Stimulated activated CD8-positive, alpha-beta memory T cell treated with anti-CD3 and anti-CD28 coated beads, Interleukin-4, amount 100 ng/mL, for 1 hour (primary cell): ENCODE measurements around the gene ANKMY1.
"Not testable (repeated sequence)": the region's sequence is repeated elsewhere in the genome, so short reads cannot be mapped to it uniquely, and the experiment has no call there.

Experiments used
- DNase-seq, 2 donors: peaks; one replicate each; pipeline ENCODE4 v3.0.0-alpha.2; 2020; ENCODE audit warnings: low read depth in 2 of 2, low spot score in 1 of 2

Gene ANKMY1

DNA sequence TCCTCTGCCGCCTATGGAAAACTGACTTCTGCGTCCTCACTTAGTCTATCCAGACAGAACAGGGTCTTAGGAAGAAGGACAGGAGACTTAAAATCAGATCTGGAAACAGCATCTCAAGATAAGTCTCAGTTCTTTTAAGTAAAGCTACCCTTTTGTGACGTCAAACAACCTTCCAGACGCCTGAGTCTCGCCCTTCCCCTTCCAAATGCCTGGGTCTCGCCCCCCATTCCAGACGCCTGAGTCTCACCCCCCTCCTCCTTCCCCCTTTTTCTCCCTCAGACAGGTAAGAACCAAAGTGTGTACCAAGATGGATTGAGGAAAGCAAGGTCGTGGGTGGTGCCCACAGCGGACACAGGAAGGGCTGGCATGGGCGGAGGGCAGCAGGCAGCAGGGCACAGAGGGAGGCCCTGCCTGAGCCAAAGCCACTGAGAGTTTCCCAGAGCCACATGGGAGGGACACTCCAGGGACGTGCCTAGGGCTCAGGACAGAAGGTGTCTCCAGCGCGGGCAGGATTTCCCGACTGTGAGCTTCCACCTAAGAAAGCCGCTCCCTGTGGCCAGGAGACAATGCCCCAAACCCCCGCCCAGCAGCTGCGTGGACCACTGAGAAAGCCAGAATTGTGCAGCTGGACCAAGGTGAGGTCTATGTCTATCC lies 51.3 kb downstream of the ANKMY1 start:
- no peak for DNase-seq

- DNase-seq, result no peak
Observed at GRCh38 chr2:240505910-240506309, 51.9 kb downstream of the ANKMY1 start.

GRCh38 chr2:240503848-240504247 lies 53.9 kb downstream of the ANKMY1 start:
- no peak for DNase-seq

DNA sequence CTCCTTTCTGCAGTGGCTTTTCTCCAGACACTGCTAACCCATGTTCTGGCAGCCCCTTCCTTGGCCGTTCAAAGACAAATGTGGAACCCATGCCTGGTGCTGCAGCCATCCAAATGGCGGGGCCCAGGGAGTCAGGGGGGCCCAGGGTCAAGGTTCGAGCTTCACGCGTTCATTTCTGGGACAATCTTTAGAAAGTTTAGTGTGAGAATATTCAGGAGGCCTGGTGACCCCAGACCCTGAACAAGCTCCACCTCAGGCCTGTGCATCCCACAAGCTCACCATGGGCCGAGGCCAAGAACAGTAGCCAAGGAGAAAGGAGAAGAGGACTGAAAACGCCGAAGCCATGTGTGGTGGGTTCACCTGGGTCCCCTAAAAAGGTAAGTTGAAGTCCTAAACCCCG lies 54.4 kb downstream of the ANKMY1 start:
- DNase-seq, result no peak

DNA sequence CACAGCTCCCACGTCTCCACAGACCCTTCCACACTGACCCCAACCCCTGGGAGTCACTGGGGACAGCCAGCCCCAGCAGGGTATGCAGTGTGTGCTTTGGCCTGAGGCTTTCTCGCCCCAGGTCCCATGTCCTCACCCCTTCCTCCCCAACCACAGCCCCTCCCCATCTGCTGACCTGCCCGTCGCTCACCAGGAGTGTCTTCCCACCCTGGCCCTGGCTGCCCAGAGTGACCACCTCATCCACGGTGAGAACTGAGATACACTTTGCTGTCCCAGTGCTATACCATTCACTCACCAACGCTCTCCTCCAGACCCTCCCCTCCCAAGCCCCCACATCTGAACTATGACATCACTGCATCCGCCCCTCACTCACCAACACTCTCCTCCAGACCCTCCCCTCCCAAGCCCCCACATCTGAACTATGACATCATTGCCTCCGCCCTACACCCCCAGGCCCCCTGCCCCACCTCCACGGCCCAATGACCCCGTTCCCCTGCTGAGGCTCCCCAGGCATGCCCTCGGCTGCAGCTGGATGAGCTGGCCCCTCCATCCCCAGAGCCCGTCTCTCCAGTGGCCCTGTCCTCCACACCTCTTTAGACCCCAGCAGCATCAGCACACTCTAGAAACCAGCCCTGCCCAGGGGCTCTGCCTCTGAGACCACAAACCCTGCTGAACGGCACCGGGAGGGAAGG lies 55.2 kb downstream of the ANKMY1 start:
- no peak for DNase-seq

- DNase-seq, result no peak
Observed at GRCh38 chr2:240502059-240502429, 55.7 kb downstream of the ANKMY1 start.

DNA sequence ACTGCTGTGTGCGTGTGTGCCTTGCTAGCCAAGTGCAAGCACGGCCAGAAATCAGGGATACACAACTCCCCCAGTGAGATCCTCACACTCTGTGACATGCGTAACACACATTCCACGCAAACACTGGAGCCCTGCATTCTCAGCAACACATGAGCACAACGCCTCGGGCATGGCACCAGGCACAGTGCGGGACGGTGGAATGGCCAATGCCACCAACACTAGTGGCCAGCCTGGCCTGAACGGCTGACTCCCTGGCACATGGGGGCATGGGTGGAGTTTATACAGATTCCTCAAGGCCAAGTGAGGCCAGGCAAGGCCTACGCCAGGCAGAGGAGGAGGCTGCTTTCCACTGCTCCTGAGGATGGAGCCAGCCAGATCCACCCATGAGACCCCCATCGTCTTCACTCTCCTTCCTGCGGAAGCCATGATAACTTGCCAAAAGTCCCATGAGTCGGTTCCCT lies 56.2 kb downstream of the ANKMY1 start:
- DNase-seq, result no peak

DNA sequence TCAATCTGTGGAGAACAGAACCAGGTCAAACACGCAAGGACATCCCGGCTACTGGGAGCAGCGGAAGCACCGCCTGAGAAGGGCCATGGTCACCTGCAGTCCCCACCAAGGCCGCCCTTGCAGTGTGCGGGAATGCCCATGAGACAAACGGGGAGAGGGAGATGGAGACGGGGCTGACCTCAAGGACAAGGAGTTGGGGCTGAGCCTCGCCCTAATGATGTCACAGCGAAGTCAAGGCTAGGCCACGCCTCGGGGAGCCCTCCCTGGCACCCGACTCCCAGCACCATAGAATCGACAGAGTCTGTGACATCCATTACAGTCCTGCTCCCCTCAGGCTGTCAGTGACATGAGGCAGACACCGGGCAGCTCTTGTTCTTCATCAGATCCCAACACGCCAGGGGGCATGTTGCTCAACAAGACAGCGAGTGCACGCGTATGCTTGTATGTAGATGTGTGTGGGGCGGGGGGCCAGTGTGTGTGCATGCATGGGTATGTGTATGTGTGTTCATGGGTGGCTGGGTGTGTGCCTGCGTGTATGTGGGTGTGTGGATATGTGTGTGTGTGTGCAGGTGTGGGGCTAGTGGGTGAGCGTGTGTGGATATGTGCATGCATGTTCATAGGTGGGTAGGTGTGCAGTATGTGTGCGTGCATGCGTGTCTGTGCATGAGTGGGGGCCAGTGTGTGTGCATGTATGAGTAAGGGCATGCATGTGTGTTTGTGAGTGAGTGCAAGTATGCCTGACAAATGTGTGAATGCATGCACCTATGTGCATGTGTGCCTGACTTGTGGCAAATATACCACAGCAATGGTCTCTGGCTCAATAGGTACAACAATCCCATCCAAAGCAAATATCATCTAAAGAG lies 57.0 kb downstream of the ANKMY1 start:
- DNase-seq, result no peak

GRCh38 chr2:240499309-240500301 lies 58.2 kb downstream of the ANKMY1 start:
- DNase-seq, result no peak

- DNase-seq, result no peak
Observed at GRCh38 chr2:240498958-240499260, 58.9 kb downstream of the ANKMY1 start.

GRCh38 chr2:240498171-240498957 lies 59.4 kb downstream of the ANKMY1 start:
- DNase-seq, result no peak

DNA sequence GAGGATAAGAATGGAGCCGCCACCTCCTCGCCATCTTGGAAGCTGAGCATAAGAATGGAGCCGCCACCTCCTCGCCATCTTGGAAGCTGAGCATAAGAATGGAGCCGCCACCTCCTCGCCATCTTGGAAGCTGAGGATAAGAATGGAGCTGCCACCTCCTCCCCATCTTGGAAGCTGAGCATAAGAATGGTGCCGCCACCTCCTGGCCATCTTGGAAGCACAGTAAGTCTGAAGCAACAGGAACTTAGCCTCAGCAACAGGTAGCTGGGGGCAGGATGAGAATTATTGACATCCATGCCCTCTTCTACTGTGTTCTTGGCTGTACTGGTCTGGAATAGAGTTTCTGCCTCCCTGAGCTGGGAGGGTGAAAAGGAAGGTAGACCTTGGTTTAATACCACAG lies 60.7 kb downstream of the ANKMY1 start:
- DNase-seq, result not testable (repeated sequence)

- DNase-seq, result not testable (repeated sequence)
Observed at GRCh38 chr2:240494942-240495341, 62.8 kb downstream of the ANKMY1 start.

- no peak for DNase-seq
Observed at GRCh38 chr2:240494194-240494793, 63.5 kb downstream of the ANKMY1 start.

DNA sequence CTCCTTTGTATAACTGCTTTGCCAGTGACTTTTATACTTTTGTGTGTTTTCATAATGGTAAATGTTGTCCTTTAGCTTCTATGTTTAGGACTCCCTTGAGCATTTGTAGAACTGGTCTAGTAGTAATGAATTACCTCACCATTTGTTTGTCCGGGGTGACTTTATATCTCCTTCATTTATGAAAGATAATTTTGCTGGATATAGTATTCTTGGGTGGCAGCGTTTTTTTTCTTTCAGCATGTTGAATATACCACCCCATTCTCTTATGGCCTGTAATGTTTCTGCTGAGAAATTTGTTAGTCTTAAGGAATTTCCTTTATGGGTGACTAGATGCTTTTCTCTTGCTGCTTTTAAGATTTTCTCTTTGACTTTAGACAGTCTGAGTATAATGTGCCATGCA lies 66.3 kb downstream of the ANKMY1 start:
- DNase-seq, result no peak

DNA sequence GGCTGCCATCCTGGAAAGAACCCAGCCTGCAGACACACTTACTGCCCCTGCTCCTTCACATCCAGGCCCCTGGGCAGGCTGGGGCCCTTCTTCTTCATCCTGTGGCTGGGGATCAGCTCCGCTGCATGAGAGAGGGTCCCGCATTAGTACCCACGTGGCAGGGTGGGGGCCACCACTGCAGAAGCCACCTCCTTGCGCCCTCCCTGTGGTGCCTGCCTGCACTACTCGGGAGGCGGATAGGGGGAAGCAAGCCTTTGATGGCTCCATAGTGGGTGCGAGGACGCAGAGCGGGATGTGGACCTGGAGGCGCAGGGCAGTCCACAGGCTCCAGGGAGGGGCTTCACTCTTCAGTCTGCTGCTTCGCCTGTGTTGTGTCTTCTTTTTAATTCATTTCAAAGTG lies 75.6 kb downstream of the ANKMY1 start:
- DNase-seq, result no peak

DNA sequence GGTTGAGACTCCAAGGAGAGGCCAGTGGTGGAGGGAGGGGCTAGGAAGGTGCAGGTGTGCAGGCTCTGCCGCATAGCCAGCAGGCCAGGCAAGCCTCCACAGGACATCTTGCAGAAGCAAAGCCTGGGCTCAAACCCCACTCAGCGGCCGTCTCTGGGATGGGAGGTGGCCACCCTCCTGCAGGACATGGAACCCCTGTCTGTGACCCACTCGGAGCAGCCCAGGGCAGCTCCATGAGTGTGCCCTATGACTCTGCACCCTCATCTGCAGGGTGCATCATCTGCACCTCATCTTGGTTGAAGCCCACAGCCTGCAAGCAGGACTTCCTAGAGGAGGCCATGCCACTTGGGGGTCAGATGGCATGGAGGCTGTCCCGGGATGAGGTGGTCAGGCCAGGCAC lies 76.1 kb downstream of the ANKMY1 start:
- DNase-seq, result no peak

- DNase-seq, result no peak
Observed at GRCh38 chr2:240480834-240481623, 76.8 kb downstream of the ANKMY1 start.

GRCh38 chr2:240479111-240479501 lies 78.7 kb downstream of the ANKMY1 start:
- DNase-seq, result no peak
